NCI-H82 (cell line): ENCODE results near the gene SLC9A9.

Source experiments
- DNase-seq: peaks from one replicate; lab custom pipeline; 2025; lab: John Stamatoyannopoulos, UW

The SLC9A9 gene

DNA sequence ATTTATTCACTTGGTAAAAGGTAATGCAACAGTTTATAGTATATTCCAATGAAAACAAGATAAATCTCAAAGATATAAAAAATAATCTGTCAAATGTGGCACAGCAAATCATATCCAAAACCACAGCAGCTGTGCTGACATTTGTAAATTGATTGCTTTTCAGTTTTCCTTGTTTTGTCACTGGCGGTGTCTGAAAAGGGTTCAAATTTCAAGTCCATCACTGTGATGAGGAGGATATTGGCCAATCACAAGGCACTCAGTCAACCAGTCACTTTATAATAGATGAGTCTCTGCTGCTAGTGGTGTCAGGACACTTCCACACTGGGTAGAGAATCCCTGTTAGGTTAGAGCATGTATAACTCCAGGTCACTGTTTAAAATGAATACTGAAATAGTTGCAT is 154.8 kb downstream of the SLC9A9 start:
- DNase-seq, result no peak

- DNase-seq, result no peak
Observed at GRCh38 chr3:143686638-143687197, 161.6 kb downstream of the SLC9A9 start.

DNA sequence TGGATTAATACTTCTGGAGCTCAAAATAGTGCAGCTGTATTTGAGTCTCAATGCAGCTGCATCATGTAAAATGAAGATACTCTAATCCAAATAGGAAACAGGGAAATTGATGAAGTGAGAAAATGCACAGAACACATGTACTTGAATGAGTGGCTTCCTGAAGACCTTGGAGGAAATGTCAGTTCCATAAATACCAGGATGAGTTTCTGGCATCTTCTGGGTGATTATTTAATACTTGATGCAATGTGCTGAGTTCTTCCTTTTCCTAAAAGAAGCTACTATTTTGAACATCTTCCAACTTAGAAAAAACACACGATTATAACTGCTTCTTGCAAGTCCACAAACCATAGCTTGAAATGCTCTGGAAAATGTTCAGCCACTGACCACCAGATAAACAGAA is 162.8 kb downstream of the SLC9A9 start:
- DNase-seq, result no peak

GRCh38 chr3:143677430-143677829 is 170.8 kb downstream of the SLC9A9 start:
- no peak for DNase-seq

DNA sequence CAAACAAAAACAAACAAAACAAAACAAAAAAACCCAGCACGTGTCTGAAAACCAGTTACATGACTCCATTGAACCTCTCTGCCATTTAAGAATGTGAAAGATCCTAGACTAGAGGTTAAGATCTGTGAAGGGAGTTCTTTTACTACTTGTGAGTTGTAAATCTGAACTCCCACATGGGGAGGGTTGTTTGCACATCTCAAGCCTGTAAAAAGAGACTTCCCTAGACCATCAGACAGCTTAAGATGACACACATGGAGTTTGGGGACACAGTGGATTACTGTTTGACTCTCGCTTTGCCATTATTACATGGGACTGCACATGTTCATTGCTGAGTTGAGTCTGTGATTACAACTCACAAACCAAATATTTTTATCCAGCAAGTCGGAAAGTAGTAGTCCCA is 171.5 kb downstream of the SLC9A9 start:
- peak; percentile 16 for DNase-seq

DNA sequence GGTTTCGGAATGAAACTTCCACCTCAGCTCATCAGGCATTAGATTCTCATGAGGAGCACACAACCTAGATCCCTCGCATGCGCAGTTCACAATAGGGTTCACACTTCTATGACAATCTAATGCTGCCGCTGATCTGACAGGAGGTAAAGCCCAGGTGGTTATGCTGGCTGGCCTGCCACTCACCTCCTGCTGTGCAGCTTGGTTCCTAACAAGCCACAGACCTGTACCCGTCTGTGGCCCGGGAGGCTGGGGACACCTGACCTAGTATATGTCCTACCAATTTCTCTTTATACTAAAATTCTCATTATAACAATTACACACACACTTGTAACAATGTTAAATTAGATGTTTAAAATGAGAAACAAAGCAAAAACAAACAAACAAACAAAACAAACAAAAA is 172.2 kb downstream of the SLC9A9 start:
- DNase-seq, result no peak

DNA sequence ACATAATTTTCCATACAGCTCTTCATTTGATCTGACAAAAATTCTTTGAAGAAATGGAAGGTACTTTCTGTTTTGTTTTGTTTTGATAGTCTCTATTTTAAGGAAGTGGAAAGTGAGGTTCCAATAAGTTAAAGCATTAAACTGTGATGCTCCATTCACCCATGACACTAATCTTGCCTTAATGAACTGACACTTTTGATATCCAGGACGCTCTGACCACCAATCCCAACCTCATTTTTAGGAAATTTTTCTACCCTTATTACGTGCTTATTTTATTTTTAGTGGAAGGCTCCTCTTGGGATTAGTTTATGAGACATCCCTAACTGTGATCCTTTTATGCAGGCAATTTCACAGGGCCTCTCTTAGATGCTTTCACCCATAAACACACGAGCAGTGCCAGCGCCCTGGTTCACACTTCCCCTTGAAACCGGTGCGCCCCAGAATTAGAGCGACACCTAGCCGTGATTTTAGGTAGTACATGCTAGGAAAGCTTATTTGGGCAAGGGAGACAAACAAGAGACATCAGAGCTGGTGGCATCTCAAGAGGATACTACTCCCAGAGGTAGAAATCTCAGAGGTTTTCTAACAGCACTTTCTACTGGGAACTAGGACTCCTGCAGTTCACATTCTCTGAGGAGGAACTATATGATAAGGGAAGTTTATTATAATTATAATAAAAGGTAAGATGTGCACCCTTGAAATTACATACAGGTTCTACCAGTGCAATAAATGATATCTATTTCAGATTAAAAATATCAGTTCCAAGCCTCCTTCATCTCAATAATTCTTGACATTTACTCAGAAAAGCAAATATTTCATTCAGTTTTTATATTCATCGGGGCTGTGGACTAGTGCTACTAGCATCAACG is 173.9 kb downstream of the SLC9A9 start:
- DNase-seq, result peak; percentile 90

DNA sequence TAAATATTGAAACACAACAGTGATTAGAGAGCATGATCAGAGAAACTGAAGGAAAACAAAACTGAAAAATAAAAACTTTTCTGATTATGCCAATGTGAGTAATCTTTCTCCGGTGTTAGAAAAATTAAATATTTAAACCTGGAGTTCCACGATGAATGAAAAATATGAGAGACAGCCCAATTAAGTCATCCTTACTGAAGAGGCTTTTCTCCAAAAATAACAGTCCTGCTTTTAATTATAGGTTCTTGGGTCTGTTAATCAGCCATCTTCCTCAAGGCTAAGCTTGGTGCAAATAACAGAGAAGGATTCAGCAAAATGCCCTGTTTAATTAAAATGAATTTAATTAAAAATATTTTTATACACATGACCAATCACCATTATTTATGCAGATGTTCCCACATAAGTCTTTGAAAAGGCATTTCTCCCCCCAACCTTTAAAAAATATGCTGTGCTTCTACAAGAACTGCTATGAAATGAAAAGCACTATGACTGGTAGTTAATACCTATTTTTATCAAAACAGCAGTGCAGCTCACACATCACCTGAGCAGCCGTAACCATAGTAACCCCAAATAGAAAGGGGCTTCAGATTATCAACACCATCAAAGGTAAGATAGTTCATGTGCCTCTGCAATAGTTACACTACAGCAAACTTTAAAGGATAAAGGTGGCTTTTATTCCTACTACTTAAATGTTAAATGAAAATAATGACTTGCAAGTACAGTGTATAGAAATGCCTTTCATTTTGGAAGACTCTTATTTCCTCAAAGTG is 175.7 kb downstream of the SLC9A9 start:
- DNase-seq, result no peak

- no peak for DNase-seq
Observed at GRCh38 chr3:143671626-143672025, 176.6 kb downstream of the SLC9A9 start.

DNA sequence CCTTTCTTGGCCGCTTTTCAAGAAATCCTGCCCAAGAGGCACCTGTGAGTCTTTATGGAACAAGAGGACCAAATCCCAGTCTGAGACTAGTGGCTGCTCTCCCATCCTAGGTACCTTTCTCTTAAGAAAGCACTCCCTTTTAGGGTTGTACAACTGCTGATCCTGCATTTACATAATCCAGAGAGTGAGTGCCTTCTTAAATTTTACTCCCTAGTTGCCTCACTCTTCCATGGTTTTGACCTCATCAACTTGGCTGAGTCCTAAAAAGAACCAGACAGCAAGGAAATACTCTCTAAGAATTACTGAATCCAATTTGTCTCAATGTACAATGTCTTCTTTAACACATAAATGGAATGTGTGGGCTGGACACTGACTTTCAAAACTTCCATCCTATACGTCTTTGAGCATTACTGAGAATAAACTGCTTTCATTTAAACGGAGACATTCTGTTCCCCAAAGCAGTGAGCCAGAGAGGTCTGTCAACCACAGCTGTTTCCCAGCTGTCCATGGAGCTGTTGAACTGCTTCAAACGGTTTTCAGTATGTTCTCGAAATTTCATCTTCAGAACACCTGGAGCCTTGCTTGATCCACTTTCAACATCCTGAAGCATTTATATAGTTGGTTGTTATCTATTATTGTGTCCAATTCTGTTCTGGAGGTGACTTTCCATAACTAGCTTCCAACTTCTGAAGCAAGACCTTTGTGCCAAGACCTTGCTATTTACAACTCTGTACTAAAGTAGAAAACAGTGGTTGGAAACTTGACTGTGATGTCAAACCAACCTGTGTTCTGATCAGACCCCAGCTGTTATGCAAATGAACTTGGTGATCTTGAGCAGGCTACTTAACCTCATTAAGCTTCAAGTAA is 179.1 kb downstream of the SLC9A9 start:
- DNase-seq, result no peak

- DNase-seq, result no peak
Observed at GRCh38 chr3:143668385-143668784, 179.9 kb downstream of the SLC9A9 start.

- no peak for DNase-seq
Observed at GRCh38 chr3:143661677-143662076, 186.6 kb downstream of the SLC9A9 start.

DNA sequence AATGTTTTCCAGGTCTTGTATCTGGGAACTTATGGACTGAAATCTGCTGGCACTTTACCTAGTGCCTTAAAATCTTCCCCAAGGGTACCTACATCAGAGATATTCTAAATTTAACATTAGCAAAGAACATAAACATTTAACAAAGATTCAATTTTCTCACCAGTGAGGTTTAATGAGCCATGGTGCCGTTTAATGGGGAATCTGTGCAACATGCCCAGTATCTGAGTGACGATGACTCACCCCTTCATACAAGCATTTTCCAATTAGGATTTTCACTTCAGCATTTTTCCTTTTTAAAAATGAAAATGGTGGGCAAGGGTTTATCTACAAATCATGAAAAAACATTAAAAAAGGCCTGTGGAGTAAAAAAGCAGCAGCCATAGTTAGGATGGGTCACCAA is 189.4 kb downstream of the SLC9A9 start:
- no peak for DNase-seq

- DNase-seq, result no peak
Observed at GRCh38 chr3:143658116-143658515, 190.2 kb downstream of the SLC9A9 start.

DNA sequence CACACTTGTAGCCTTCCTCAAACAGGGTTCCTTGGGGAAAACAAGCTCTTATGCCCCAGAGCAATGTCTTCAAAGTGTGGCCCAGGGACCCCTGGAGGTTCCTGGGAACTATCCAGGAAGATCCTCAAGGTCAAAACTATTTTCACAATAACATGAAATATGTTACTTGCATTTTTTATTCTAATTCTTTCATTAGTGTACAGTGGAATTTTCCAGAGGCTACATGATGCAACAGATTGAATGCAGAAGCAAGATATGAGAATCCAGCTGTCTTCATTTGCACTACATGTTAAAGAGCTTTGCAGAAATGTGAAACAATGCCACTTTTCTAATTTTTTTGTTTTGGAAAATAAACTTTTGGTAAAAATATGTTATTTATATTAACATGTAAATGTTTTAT is 190.9 kb downstream of the SLC9A9 start:
- no peak for DNase-seq

DNA sequence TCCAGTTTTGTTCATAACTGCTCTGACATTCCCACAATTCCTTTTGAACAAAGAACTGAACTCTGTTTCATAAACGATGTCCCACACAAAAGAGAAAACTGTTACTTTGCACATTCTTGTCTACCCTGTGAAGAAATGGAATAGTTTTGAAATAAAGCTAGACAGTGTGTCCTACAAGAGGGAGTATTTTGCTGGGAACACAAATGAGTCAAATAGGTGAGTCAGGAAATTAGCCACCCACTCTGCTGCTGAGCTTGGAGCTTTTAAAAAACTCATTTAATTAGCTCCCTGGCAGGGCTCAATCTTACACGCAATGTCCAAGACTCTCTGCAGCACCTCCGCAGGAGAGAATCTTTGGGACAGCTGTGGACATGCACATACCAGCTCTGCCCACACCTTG is 193.4 kb downstream of the SLC9A9 start:
- DNase-seq, result no peak

- DNase-seq, result no peak
Observed at GRCh38 chr3:143653935-143654334, 194.3 kb downstream of the SLC9A9 start.

DNA sequence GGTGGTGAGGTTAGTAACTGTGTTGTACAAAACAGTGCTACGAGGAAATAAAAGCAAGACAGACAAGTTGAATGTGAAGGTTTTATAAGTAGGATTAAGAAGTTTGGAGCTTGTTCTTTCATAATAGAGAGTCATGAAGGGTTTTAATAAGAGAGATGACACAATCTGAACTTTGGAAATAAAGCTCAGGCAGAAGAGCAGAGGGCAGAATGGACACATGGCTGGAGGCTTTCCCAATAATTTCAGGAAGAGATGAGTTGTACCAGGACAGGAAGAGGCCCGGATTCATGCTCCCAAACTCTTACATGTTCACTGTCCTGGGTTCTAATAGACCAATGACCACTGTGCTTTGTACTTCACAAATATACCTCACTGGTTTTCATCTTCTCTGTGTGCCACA is 194.8 kb downstream of the SLC9A9 start:
- no peak for DNase-seq

- no peak for DNase-seq
Observed at GRCh38 chr3:143652118-143652517, 196.2 kb downstream of the SLC9A9 start.

DNA sequence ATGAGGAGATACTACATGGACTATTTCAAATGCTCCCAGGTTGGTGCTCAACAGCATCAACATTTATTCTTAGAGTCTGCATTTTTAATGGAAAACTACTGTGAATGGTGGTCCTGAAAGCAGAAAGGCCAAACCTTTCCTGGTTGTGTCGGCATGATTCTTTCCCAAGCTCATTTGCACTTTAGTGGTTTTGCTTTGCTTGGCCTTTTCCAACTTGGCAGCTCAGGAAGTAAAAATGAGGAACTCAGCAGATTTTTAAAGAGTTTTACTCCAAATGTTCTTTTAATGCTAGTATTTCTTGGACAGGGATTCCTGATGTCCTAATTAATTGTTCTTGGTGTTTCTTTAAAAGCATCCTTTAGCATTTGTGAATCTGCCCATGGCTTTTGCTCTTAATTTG is 197.4 kb downstream of the SLC9A9 start:
- DNase-seq, result no peak

DNA sequence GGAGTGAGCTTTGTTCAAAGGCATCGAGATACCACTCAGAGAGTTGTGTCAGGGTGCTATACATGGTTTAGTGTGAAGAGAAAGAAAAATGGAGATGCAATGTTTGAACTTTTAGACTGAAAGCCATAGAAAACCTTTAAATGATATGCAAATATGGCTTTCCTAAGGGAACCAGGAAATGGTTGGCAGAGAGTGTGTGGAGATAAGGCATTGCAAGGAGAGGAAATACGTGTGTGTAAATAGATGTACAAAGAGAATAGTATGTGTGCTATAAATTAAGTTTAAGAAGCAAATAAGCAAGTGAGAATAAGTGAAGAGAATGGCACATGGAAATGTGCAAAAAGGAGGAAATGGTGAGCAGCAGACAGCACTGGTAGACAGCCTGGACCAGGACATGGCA is 198.1 kb downstream of the SLC9A9 start:
- no peak for DNase-seq

DNA sequence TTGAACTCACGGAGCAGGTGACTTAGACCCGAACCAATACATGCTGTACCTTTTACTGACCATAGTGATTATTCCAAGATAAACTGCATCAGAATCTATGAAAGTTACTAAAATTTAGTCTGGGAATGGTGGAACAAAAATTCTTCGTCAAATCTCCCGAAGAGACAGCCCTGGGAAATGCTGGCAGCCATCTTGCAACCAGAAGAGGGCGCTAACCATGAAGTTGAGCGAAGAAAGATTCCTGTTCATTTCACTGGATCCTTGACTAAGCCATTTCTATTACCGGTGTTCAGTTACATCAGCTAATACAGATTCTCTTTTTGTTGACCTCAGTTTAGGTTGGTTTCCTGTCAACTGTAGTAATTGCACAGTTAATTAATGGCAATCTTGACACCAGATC is 199.6 kb downstream of the SLC9A9 start:
- DNase-seq, result peak; percentile 44
